ENCODE data around the gene EPN3.

GRCh38 chr17:50533720-50534148, 1.2 kb downstream of the EPN3 start:
- no peak for TF ChIP-seq CTCF (IDR thresholded peaks at IDR 0.05)
- no peak for TF ChIP-seq POLR2AphosphoS5 (IDR thresholded peaks at IDR 0.05)
- no peak for TF ChIP-seq POLR2A (IDR thresholded peaks at IDR 0.05; ENCODE audit: low read depth)
